ENCODE results near the gene VAMP5. TPM values are rescaled to one million over a fixed set of nuclear protein-coding genes. Genes with fewer than 3 reads are reported as not detected.

Gene VAMP5
- total and polyA plus RNA-seq, 9 of the 15 experiments (the other 6 are each of a cell fraction or from before 2014, with no cell fraction given) = 0.54 to 1.9 (median 1.5) TPM; not detected in 2

- TF ChIP-seq JUN (IDR thresholded peaks at IDR 0.05; ENCODE audit: borderline replicate concordance, low read depth, low read length) = no peak
- no peak for TF ChIP-seq JUN (CRISPR knock-in tag; IDR thresholded peaks at IDR 0.05; ENCODE audit: borderline replicate concordance)
- TF ChIP-seq, protein P1, sequence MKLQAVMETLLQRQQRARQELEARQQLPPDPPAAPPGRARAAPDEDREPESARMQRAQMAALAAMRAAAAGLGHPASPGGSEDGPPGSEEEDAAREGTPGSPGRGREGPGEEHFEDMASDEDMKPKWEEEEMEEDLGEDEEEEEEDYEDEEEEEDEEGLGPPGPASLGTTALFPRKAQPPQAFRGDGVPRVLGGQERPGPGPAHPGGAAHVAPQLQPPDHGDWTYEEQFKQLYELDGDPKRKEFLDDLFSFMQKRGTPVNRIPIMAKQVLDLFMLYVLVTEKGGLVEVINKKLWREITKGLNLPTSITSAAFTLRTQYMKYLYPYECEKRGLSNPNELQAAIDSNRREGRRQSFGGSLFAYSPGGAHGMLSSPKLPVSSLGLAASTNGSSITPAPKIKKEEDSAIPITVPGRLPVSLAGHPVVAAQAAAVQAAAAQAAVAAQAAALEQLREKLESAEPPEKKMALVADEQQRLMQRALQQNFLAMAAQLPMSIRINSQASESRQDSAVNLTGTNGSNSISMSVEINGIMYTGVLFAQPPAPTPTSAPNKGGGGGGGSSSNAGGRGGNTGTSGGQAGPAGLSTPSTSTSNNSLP (IDR thresholded peaks at IDR 0.05; ENCODE audit: borderline replicate concordance, low read depth, low read length) = no peak
- no peak for TF ChIP-seq CBFA2T3 (IDR thresholded peaks at IDR 0.05)
- TF ChIP-seq, protein P2, sequence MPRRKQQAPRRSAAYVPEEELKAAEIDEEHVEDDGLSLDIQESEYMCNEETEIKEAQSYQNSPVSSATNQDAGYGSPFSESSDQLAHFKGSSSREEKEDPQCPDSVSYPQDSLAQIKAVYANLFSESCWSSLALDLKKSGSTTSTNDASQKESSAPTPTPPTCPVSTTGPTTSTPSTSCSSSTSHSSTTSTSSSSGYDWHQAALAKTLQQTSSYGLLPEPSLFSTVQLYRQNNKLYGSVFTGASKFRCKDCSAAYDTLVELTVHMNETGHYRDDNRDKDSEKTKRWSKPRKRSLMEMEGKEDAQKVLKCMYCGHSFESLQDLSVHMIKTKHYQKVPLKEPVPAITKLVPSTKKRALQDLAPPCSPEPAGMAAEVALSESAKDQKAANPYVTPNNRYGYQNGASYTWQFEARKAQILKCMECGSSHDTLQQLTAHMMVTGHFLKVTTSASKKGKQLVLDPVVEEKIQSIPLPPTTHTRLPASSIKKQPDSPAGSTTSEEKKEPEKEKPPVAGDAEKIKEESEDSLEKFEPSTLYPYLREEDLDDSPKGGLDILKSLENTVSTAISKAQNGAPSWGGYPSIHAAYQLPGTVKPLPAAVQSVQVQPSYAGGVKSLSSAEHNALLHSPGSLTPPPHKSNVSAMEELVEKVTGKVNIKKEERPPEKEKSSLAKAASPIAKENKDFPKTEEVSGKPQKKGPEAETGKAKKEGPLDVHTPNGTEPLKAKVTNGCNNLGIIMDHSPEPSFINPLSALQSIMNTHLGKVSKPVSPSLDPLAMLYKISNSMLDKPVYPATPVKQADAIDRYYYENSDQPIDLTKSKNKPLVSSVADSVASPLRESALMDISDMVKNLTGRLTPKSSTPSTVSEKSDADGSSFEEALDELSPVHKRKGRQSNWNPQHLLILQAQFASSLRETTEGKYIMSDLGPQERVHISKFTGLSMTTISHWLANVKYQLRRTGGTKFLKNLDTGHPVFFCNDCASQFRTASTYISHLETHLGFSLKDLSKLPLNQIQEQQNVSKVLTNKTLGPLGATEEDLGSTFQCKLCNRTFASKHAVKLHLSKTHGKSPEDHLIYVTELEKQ (CRISPR knock-in tag; IDR thresholded peaks at IDR 0.05) = no peak
- TF ChIP-seq, protein P3, sequence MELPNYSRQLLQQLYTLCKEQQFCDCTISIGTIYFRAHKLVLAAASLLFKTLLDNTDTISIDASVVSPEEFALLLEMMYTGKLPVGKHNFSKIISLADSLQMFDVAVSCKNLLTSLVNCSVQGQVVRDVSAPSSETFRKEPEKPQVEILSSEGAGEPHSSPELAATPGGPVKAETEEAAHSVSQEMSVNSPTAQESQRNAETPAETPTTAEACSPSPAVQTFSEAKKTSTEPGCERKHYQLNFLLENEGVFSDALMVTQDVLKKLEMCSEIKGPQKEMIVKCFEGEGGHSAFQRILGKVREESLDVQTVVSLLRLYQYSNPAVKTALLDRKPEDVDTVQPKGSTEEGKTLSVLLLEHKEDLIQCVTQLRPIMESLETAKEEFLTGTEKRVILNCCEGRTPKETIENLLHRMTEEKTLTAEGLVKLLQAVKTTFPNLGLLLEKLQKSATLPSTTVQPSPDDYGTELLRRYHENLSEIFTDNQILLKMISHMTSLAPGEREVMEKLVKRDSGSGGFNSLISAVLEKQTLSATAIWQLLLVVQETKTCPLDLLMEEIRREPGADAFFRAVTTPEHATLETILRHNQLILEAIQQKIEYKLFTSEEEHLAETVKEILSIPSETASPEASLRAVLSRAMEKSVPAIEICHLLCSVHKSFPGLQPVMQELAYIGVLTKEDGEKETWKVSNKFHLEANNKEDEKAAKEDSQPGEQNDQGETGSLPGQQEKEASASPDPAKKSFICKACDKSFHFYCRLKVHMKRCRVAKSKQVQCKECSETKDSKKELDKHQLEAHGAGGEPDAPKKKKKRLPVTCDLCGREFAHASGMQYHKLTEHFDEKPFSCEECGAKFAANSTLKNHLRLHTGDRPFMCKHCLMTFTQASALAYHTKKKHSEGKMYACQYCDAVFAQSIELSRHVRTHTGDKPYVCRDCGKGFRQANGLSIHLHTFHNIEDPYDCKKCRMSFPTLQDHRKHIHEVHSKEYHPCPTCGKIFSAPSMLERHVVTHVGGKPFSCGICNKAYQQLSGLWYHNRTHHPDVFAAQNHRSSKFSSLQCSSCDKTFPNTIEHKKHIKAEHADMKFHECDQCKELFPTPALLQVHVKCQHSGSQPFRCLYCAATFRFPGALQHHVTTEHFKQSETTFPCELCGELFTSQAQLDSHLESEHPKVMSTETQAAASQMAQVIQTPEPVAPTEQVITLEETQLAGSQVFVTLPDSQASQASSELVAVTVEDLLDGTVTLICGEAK (IDR thresholded peaks at IDR 0.05) = peak; percentile 31; the same call in 1 of the 2 replicates
- TF ChIP-seq, protein P3 (CRISPR knock-in tag; IDR thresholded peaks at IDR 0.05) = no peak
- no peak for TF ChIP-seq NR2C2 (CRISPR knock-in tag; IDR thresholded peaks at IDR 0.05)
- TF ChIP-seq NR2C2 (tag; IDR thresholded peaks at IDR 0.05) = peak; percentile 45; the same call in 1 of the 2 replicates
- no peak for TF ChIP-seq GATAD2B (IDR thresholded peaks at IDR 0.05; ENCODE audit: borderline replicate concordance)
- TF ChIP-seq NCOA4 (IDR thresholded peaks at IDR 0.05; ENCODE audit: partially characterized antibody) = no peak
- TF ChIP-seq BRD9 (IDR thresholded peaks at IDR 0.05; ENCODE audit: low read depth, partially characterized antibody) = peak; percentile 41
These were observed 11.2 kb downstream of the VAMP5 start, which contains the start of gene RNF181 (continued) for GRCh38 chr2:85595301-85596025.

Data from K562 (cell line).